AG09309 (cell line): ENCODE results near the gene DPH6.
A peak's percentile ranks its signal among the peaks of the same experiment; 100 is the strongest.

ENCODE experiments used
- DNase-seq: peaks from one replicate; pipeline ENCODE4 v3.0.0-alpha.2; 2010; ENCODE audit warnings: low read depth
- H3K4me3 ChIP-seq: 2 replicates; pipeline ENCODE4 v1.5.1; 2011; ENCODE audit warnings: mild to moderate bottlenecking, low read depth, low read length, moderate library complexity; ENCODE audit not compliant: control insufficient read depth
- TF ChIP-seq, protein P1 (sequence below): IDR thresholded peaks from 2 replicates; pipeline ENCODE4 v1.5.1; 2011; ENCODE audit warnings: mild to moderate bottlenecking, low read depth, low read length, inconsistent platforms; ENCODE audit not compliant: insufficient read depth, control insufficient read depth; ENCODE audit errors: missing control alignments

The DPH6 gene

DNA sequence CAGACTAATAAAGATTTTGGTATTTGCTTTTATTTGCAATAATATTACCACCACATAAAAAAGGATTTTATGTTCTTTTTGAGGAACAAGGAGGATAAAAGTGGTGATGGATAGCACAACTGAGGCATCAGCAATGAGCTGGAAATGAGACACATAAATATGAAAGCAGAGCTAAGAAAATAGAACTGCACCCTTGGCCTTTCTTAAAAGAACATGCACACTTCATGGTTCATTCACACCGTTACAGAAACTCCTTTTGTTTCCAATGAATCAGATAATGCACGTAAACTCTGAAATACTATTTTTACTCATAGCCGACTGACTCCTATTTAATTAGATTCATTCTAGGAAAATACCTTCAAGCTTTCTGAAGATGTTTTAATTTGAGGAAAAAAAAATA, 19.9 kb upstream of the DPH6 start:
- no peak for DNase-seq
- TF ChIP-seq, protein P1, sequence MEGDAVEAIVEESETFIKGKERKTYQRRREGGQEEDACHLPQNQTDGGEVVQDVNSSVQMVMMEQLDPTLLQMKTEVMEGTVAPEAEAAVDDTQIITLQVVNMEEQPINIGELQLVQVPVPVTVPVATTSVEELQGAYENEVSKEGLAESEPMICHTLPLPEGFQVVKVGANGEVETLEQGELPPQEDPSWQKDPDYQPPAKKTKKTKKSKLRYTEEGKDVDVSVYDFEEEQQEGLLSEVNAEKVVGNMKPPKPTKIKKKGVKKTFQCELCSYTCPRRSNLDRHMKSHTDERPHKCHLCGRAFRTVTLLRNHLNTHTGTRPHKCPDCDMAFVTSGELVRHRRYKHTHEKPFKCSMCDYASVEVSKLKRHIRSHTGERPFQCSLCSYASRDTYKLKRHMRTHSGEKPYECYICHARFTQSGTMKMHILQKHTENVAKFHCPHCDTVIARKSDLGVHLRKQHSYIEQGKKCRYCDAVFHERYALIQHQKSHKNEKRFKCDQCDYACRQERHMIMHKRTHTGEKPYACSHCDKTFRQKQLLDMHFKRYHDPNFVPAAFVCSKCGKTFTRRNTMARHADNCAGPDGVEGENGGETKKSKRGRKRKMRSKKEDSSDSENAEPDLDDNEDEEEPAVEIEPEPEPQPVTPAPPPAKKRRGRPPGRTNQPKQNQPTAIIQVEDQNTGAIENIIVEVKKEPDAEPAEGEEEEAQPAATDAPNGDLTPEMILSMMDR = no peak
- H3K4me3 ChIP-seq = no peak overlapping the region

DNA sequence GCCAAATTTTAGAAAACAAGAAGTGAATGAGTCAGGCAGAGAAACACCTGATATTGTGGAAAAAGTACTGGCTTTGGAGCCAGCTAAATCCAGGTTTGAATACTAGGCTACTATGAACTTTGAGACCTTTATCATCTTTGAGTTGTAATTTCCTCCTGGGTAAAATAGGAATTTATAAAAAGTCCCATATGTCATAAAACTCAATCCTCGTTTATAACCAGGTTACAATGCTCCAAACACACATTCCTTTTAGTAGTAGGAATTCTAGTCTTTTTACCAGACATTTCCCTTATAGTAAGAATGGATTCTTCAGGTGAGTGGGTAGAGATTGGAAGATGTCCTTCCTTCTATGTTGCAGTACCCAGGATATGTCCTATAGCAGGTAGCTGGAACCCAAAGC, 16.7 kb upstream of the DPH6 start:
- TF ChIP-seq, protein P1 = no peak
- H3K4me3 ChIP-seq = no peak overlapping the region
- DNase-seq = no peak

DNA sequence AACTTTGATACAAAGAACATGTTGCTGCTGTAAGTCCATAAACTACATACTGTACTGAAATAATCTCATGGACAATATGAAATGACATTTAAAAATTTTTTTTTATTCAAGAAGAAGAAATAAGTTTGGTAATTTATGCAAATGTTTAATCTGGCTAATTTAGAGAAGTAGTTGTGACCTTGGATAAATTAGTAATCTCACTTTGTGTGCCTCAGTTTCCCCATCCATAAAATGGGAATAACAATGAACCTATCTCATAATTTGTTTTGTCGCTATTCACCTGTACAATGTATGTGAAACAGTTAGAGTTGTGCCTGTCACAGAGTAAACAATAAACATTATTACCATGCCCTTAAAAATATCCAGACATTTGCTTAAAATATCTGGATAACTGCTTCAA, 15.3 kb upstream of the DPH6 start:
- no peak overlapping the region for H3K4me3 ChIP-seq
- TF ChIP-seq, protein P1 = no peak
- no peak for DNase-seq

DNA sequence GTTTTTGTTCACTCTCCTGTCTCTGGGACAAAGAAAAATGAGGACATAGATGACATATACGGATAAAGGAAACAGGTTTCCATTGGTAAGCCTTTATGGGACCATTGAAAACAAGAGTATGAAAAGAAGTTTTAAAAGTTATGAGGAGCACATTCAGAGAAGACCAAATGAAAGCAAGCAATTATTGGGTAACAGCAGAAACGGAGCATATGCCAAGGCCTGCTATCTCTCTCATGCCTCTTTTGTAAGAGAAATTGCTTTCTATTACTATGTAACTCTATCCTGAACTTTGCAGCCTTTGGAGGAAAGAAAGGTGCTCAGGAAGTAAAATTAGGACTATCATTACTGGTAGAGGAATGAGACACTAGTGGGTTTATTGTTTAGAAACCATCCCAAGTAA, 14.9 kb upstream of the DPH6 start:
- TF ChIP-seq, protein P1 = no peak
- no peak overlapping the region for H3K4me3 ChIP-seq
- no peak for DNase-seq

DNA sequence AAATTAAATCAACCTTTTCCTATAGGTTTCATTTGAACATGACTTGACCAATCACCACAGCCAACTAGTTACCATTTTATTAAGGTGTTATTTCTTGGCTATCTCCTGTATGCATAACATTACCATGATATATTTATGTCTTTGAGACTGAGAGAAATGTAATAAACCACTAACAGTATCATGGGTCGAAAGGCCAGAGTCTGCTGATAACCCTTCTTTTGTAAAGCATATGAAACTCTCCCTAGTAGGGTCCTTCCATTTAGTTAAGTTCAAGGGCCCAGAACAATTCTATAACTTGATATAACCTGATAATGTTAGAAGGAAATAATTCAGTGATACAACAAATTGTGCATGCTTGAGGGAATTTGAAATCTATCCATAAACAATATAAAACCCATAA, 14.3 kb upstream of the DPH6 start:
- TF ChIP-seq, protein P1 = no peak
- no peak for DNase-seq
- H3K4me3 ChIP-seq = no peak overlapping the region

DNA sequence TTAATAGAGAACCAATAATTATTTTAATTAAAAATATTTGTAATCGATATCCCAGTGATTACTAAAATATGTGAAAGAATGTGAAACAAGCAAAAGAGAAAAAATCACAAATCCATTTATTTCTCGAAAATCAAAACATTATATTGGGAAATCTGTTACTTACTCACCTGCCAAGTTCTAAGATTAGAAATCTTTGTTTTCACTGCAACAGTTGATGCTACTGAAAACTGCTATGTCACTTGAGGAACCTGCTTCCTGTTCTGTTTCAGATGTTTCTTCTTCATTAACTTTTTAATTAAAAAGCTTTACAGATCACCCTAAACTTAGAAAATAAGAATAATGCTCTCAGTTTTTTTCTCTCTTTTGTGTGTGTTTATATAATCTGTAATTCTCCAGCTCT, 13.7 kb upstream of the DPH6 start:
- H3K4me3 ChIP-seq = no peak overlapping the region
- TF ChIP-seq, protein P1 = no peak
- DNase-seq = no peak

DNA sequence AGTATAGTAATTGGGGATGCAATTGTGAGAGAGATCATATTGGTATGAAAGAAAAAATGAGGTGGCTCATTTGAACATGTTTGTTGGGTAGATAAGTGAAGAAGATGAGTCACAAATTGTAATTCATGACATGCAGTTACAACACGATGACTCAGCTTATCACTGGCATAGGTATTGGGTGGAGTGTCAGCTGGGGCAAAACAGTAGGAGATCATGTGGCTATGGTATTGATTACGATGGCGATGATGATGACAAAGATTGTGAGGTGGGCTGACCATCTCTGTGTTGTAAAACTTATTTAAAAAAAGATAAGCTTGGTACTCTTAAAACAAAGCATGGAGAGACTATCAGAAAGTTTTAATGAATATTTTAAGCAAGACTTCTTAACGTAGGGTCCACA, 11.6 kb upstream of the DPH6 start:
- DNase-seq = peak; percentile 80
- TF ChIP-seq, protein P1 = no peak
- no peak overlapping the region for H3K4me3 ChIP-seq
